Subcutaneous adipose tissue (tissue), 4 donors: Measurements from ENCODE around the gene FYN. TPM values are rescaled to one million over a fixed set of nuclear protein-coding genes. Genes with fewer than 3 reads are reported as not detected.

Source experiments
- CTCF ChIP-seq: fragments of 450-650 bp; IDR thresholded peaks from one replicate; pipeline ENCODE4 v1.5.1; 2016; ENCODE audit warnings: low read depth, mild to moderate bottlenecking, control low read depth, antibody characterized with exemption, moderate library complexity
- total RNA-seq, 4 donors: library from RNA; depleted of rRNA; stranded (reverse); fragments of >200 nt; gene quantifications; one replicate each; pipeline ENCODE4 v1.1.0, GENCODE V29; 2016

FYN gene
- total RNA-seq, 4 donors from 2014 or later: 185 to 279 (median 252) TPM

DNA sequence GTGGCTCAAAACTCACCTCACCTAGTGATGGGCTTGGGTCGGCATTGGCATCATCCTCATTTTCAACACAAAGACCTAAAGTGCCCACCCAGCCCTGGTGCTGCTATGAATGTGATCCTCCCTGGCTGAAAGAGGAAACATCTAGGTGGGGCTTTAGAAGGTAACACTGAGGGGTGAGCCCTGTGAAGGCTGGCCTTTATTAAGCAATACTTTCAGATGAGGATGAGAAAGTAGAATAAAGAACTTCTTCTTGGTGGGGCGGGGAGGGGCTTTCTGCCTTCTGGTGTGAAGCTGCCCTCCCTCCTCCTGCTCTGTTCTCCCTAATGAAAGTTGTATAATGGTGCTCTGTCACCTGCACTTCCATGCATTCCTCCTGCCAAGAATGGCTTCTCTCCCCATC lies 134.6 kb downstream of the FYN start:
- no peak for TF ChIP-seq CTCF

DNA sequence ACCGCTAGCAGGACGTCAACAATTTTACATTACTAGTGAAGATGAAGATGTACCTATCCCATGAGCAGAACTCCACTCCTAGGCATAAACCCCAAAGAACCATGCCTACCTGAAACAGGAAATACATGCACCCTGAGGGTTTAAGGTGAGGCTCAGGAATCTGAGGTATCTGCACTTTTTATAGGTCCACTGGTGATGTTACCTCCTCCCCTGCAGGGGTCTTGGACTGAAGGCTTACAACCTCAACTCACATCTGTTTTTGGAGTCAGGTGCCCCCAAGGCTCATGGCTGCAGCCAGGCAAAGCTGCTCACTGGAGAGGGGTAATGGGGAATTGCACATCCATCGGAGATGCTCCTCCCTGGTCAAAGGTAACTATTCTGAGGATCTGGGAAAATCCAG lies 135.1 kb downstream of the FYN start:
- TF ChIP-seq CTCF: no peak

- no peak for TF ChIP-seq CTCF
Measured at GRCh38 chr6:111737065-111737521, 136.2 kb downstream of the FYN start.

DNA sequence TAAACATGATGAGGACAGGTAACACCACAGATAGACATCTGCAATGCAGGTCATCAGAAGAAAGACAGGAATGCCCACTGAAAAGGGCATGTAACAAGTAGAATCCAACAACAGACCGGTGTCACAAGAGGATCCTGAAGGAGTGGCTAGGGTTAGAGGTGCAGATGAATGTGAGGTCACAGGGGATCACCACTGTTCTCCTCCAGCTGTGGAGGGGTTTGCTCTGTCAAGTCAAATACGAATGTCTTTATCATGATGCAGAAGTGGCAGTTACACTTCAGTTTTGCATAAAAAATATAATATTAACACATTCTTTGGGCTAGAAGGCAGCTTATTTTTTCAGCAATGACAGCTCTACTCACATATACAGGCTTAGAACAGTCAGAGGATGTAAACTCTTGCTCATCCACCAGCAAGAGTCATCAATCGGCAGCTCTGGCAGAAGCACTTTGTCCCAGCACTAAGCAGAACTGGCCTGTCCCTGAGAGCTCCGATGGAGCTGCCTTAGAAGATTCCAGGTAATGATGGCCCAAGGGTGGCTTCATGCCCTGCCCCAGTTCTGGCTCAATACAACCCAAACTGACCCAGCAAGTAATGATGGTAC lies 137.1 kb downstream of the FYN start:
- no peak for TF ChIP-seq CTCF

GRCh38 chr6:111734068-111735061 lies 138.9 kb downstream of the FYN start:
- no peak for TF ChIP-seq CTCF

DNA sequence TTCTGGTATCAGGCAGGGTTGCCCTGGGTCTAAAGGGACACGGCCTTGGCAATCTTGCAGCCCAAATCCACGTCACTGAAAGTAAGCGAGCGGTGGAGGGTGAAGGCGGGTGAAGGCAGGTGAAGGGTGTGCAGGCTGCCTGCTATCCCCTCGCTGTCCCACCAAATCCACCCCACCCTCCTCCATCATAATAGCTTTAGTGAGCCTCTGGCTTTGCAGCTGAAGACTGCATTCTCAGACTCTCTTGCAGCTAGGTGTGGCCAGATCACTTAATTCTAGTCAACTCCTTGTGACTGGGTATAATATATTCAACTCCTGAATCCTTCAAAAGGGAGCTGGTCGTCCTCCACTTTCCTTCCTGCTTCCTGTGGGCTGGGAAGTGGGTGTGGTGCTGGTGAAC lies 140.9 kb downstream of the FYN start:
- no peak for TF ChIP-seq CTCF
